GM18520 (cell line): ENCODE data around the gene TMEM30A.

Source experiments
- ATAC-seq: cut with Tn5 transposase; IDR thresholded peaks from one replicate; pipeline ENCODE4 v1.9.1; 2021; ENCODE audit not compliant: unreplicated experiment

TMEM30A gene

GRCh38 chr6:75220357-75220756 is 64.2 kb downstream of the TMEM30A start:
- no peak for ATAC-seq

- ATAC-seq: no peak
Observed at GRCh38 chr6:75219263-75219662, 65.3 kb downstream of the TMEM30A start.

GRCh38 chr6:75217193-75217592 is 67.4 kb downstream of the TMEM30A start:
- ATAC-seq: no peak

GRCh38 chr6:75215291-75215690 is 69.3 kb downstream of the TMEM30A start:
- ATAC-seq: no peak

GRCh38 chr6:75213732-75214131 is 70.9 kb downstream of the TMEM30A start:
- no peak for ATAC-seq

GRCh38 chr6:75213112-75213511 is 71.5 kb downstream of the TMEM30A start:
- no peak for ATAC-seq

GRCh38 chr6:75211920-75212590 is 72.5 kb downstream of the TMEM30A start:
- no peak for ATAC-seq

- ATAC-seq: no peak
Observed at GRCh38 chr6:75210885-75211739, 73.5 kb downstream of the TMEM30A start.

GRCh38 chr6:75209184-75209723 is 75.3 kb downstream of the TMEM30A start:
- ATAC-seq: no peak

- ATAC-seq: peak; percentile 63
Observed at GRCh38 chr6:75208298-75209183, 76.1 kb downstream of the TMEM30A start.

GRCh38 chr6:75206576-75207342 is 77.8 kb downstream of the TMEM30A start:
- no peak for ATAC-seq

- no peak for ATAC-seq
Observed at GRCh38 chr6:75205776-75206575, 78.6 kb downstream of the TMEM30A start, which contains the start of gene COL12A1. COL12A1 (minus strand) TSS chr6:75206053; CDS start chr6:75202792, 3,261 bp downstream.

- ATAC-seq: no peak
Observed at GRCh38 chr6:75204959-75205775, 79.4 kb downstream of the TMEM30A start.

- ATAC-seq: no peak
Observed at GRCh38 chr6:75204217-75204958, 80.2 kb downstream of the TMEM30A start.

GRCh38 chr6:75203721-75204120 is 80.9 kb downstream of the TMEM30A start:
- ATAC-seq: no peak
